ENCODE data around the gene DCUN1D4.

DCUN1D4 gene
- total RNA-seq: 26.2 to 30.4 (median 28.7) reads per million in 3 donors

- no peaks in the 10 kb centered on the region for H3K36me3 ChIP-seq (ENCODE audit: control insufficient read depth, insufficient read depth, low read length)
- H3K4me3 ChIP-seq (ENCODE audit: insufficient read depth, low read depth, low read length, poor library complexity, severe bottlenecking): peak within 1 kb of the TSS; percentile 93
- no peaks in the 10 kb centered on the region for H3K27me3 ChIP-seq (replicated peaks; ENCODE audit: control insufficient read depth, insufficient read depth, low read length, poor library complexity, severe bottlenecking)
- peaks cover 8% of the 10 kb centered on the region for H3K4me1 ChIP-seq (ENCODE audit: control insufficient read depth, insufficient read depth, low read length, poor library complexity, severe bottlenecking)
- DNase-seq: peak; percentile 93 to 97 (median 97)
- H3K9me3 ChIP-seq (ENCODE audit: control insufficient read depth, low read length): no peaks in the 10 kb centered on the region
- peak within 1 kb of the TSS; percentile 73 for H3K27ac ChIP-seq (ENCODE audit: insufficient read depth, low read length, poor library complexity, severe bottlenecking)
These were observed at the start of gene DCUN1D4 for GRCh38 chr4:51842554-51843308. DCUN1D4 (plus strand) TSS chr4:51843153; CDS start chr4:51843243, 90 bp downstream.

- Histone ChIP-seq H3K4me3 (ENCODE audit: insufficient read depth, low read depth, low read length, poor library complexity, severe bottlenecking) (no peak overlapping the region), H3K27me3 (replicated peaks; ENCODE audit: control insufficient read depth, insufficient read depth, low read length, poor library complexity, severe bottlenecking) (no peaks in the 10 kb centered on the region), H3K9me3 (ENCODE audit: control insufficient read depth, low read length) (peaks cover 6% of the 10 kb centered on the region), H3K27ac (ENCODE audit: insufficient read depth, low read length, poor library complexity, severe bottlenecking) (no peak overlapping the region), H3K4me1 (ENCODE audit: control insufficient read depth, insufficient read depth, low read length, poor library complexity, severe bottlenecking) (no peaks in the 10 kb centered on the region), H3K36me3 (ENCODE audit: control insufficient read depth, insufficient read depth, low read length) (no peaks in the 10 kb centered on the region)
- DNase-seq: no peak
These were observed 22.3 kb upstream of the DCUN1D4 start for GRCh38 chr4:51820443-51821234.

- H3K4me1 ChIP-seq (ENCODE audit: control insufficient read depth, insufficient read depth, low read length, poor library complexity, severe bottlenecking): no peaks in the 10 kb centered on the region
- H3K9me3 ChIP-seq (ENCODE audit: control insufficient read depth, low read length): no peaks in the 10 kb centered on the region
- no peak overlapping the region for H3K27ac ChIP-seq (ENCODE audit: insufficient read depth, low read length, poor library complexity, severe bottlenecking)
- DNase-seq: no peak
- no peaks in the 10 kb centered on the region for H3K36me3 ChIP-seq (ENCODE audit: control insufficient read depth, insufficient read depth, low read length)
- no peak overlapping the region for H3K4me3 ChIP-seq (ENCODE audit: insufficient read depth, low read depth, low read length, poor library complexity, severe bottlenecking)
- H3K27me3 ChIP-seq (replicated peaks; ENCODE audit: control insufficient read depth, insufficient read depth, low read length, poor library complexity, severe bottlenecking): no peaks in the 10 kb centered on the region
These were observed 17.6 kb upstream of the DCUN1D4 start for GRCh38 chr4:51825341-51825740.

GRCh38 chr4:51830156-51830720 is 12.7 kb upstream of the DCUN1D4 start:
- DNase-seq: no peak
- Histone ChIP-seq H3K27ac (ENCODE audit: insufficient read depth, low read length, poor library complexity, severe bottlenecking) (no peak overlapping the region), H3K9me3 (ENCODE audit: control insufficient read depth, low read length) (no peaks in the 10 kb centered on the region), H3K4me3 (ENCODE audit: insufficient read depth, low read depth, low read length, poor library complexity, severe bottlenecking) (no peak overlapping the region), H3K4me1 (ENCODE audit: control insufficient read depth, insufficient read depth, low read length, poor library complexity, severe bottlenecking) (no peaks in the 10 kb centered on the region), H3K36me3 (ENCODE audit: control insufficient read depth, insufficient read depth, low read length) (no peaks in the 10 kb centered on the region), H3K27me3 (replicated peaks; ENCODE audit: control insufficient read depth, insufficient read depth, low read length, poor library complexity, severe bottlenecking) (no peaks in the 10 kb centered on the region)

GRCh38 chr4:51831133-51831532 is 11.8 kb upstream of the DCUN1D4 start:
- no peaks in the 10 kb centered on the region for H3K27me3 ChIP-seq (replicated peaks; ENCODE audit: control insufficient read depth, insufficient read depth, low read length, poor library complexity, severe bottlenecking)
- no peaks in the 10 kb centered on the region for H3K4me1 ChIP-seq (ENCODE audit: control insufficient read depth, insufficient read depth, low read length, poor library complexity, severe bottlenecking)
- peak; percentile 26 to 37 (median 30) for DNase-seq
- no peaks in the 10 kb centered on the region for H3K9me3 ChIP-seq (ENCODE audit: control insufficient read depth, low read length)
- no peak overlapping the region for H3K4me3 ChIP-seq (ENCODE audit: insufficient read depth, low read depth, low read length, poor library complexity, severe bottlenecking)
- no peaks in the 10 kb centered on the region for H3K36me3 ChIP-seq (ENCODE audit: control insufficient read depth, insufficient read depth, low read length)
- no peak overlapping the region for H3K27ac ChIP-seq (ENCODE audit: insufficient read depth, low read length, poor library complexity, severe bottlenecking)

- H3K9me3 ChIP-seq (ENCODE audit: control insufficient read depth, low read length): no peaks in the 10 kb centered on the region
- DNase-seq: no peak
- no peaks in the 10 kb centered on the region for H3K27me3 ChIP-seq (replicated peaks; ENCODE audit: control insufficient read depth, insufficient read depth, low read length, poor library complexity, severe bottlenecking)
- H3K4me1 ChIP-seq (ENCODE audit: control insufficient read depth, insufficient read depth, low read length, poor library complexity, severe bottlenecking): no peaks in the 10 kb centered on the region
- H3K4me3 ChIP-seq (ENCODE audit: insufficient read depth, low read depth, low read length, poor library complexity, severe bottlenecking): no peak overlapping the region
- no peaks in the 10 kb centered on the region for H3K36me3 ChIP-seq (ENCODE audit: control insufficient read depth, insufficient read depth, low read length)
- H3K27ac ChIP-seq (ENCODE audit: insufficient read depth, low read length, poor library complexity, severe bottlenecking): no peak overlapping the region
These were observed 9.7 kb upstream of the DCUN1D4 start for GRCh38 chr4:51833236-51833635.

- Histone ChIP-seq H3K9me3 (ENCODE audit: control insufficient read depth, low read length) (no peaks in the 10 kb centered on the region), H3K4me1 (ENCODE audit: control insufficient read depth, insufficient read depth, low read length, poor library complexity, severe bottlenecking) (no peaks in the 10 kb centered on the region), H3K36me3 (ENCODE audit: control insufficient read depth, insufficient read depth, low read length) (no peaks in the 10 kb centered on the region), H3K27me3 (replicated peaks; ENCODE audit: control insufficient read depth, insufficient read depth, low read length, poor library complexity, severe bottlenecking) (no peaks in the 10 kb centered on the region), H3K4me3 (ENCODE audit: insufficient read depth, low read depth, low read length, poor library complexity, severe bottlenecking) (no peak overlapping the region), H3K27ac (ENCODE audit: insufficient read depth, low read length, poor library complexity, severe bottlenecking) (no peak overlapping the region)
- DNase-seq: no peak
These were observed 7.9 kb upstream of the DCUN1D4 start for GRCh38 chr4:51835079-51835478.

GRCh38 chr4:51835855-51836254 is 7.1 kb upstream of the DCUN1D4 start:
- Histone ChIP-seq H3K4me3 (ENCODE audit: insufficient read depth, low read depth, low read length, poor library complexity, severe bottlenecking) (no peak overlapping the region), H3K36me3 (ENCODE audit: control insufficient read depth, insufficient read depth, low read length) (no peaks in the 10 kb centered on the region), H3K27me3 (replicated peaks; ENCODE audit: control insufficient read depth, insufficient read depth, low read length, poor library complexity, severe bottlenecking) (no peaks in the 10 kb centered on the region), H3K9me3 (ENCODE audit: control insufficient read depth, low read length) (no peaks in the 10 kb centered on the region), H3K4me1 (ENCODE audit: control insufficient read depth, insufficient read depth, low read length, poor library complexity, severe bottlenecking) (no peaks in the 10 kb centered on the region), H3K27ac (ENCODE audit: insufficient read depth, low read length, poor library complexity, severe bottlenecking) (no peak overlapping the region)
- DNase-seq: no peak

GRCh38 chr4:51836549-51836948 is 6.4 kb upstream of the DCUN1D4 start:
- no peak overlapping the region for H3K4me3 ChIP-seq (ENCODE audit: insufficient read depth, low read depth, low read length, poor library complexity, severe bottlenecking)
- DNase-seq: no peak
- H3K27me3 ChIP-seq (replicated peaks; ENCODE audit: control insufficient read depth, insufficient read depth, low read length, poor library complexity, severe bottlenecking): no peaks in the 10 kb centered on the region
- no peaks in the 10 kb centered on the region for H3K9me3 ChIP-seq (ENCODE audit: control insufficient read depth, low read length)
- H3K36me3 ChIP-seq (ENCODE audit: control insufficient read depth, insufficient read depth, low read length): no peaks in the 10 kb centered on the region
- H3K27ac ChIP-seq (ENCODE audit: insufficient read depth, low read length, poor library complexity, severe bottlenecking): no peak overlapping the region
- H3K4me1 ChIP-seq (ENCODE audit: control insufficient read depth, insufficient read depth, low read length, poor library complexity, severe bottlenecking): no peaks in the 10 kb centered on the region

- Histone ChIP-seq H3K27ac (ENCODE audit: insufficient read depth, low read length, poor library complexity, severe bottlenecking) (no peak overlapping the region), H3K4me1 (ENCODE audit: control insufficient read depth, insufficient read depth, low read length, poor library complexity, severe bottlenecking) (peaks cover 8% of the 10 kb centered on the region), H3K4me3 (ENCODE audit: insufficient read depth, low read depth, low read length, poor library complexity, severe bottlenecking) (no peak overlapping the region), H3K36me3 (ENCODE audit: control insufficient read depth, insufficient read depth, low read length) (no peaks in the 10 kb centered on the region), H3K9me3 (ENCODE audit: control insufficient read depth, low read length) (no peaks in the 10 kb centered on the region), H3K27me3 (replicated peaks; ENCODE audit: control insufficient read depth, insufficient read depth, low read length, poor library complexity, severe bottlenecking) (no peaks in the 10 kb centered on the region)
- no peak for DNase-seq
These were observed 2.2 kb upstream of the DCUN1D4 start for GRCh38 chr4:51840781-51841180.

Data from effector memory CD4-positive, alpha-beta T cell (primary cell).